Loucy (cell line): ENCODE results near the gene NUDT3.

Experiments
- H2AFZ ChIP-seq: fragments of 200-600 bp; sonication (generic); 2 replicates; pipeline ENCODE4 v1.6.0; 2016; ENCODE audit warnings: antibody characterized with exemption, mild to moderate bottlenecking, low read length, moderate library complexity
- H3F3A ChIP-seq: fragments of 200-600 bp; 2 replicates; pipeline ENCODE4 v1.6.0; 2016; ENCODE audit warnings: antibody characterized with exemption, low read depth, mild to moderate bottlenecking
- H3K27me3 ChIP-seq: fragments of 200-600 bp; sonication (generic); 2 replicates; pipeline ENCODE4 v1.6.1; 2014; ENCODE audit warnings: low read length, mild to moderate bottlenecking; ENCODE audit not compliant: insufficient read depth, poor library complexity, severe bottlenecking
- H3K36me3 ChIP-seq: fragments of 200-600 bp; sonication (generic); 2 replicates; pipeline ENCODE4 v1.6.1; 2016; ENCODE audit warnings: low read length; ENCODE audit not compliant: insufficient read depth
- H3K4me1 ChIP-seq: fragments of 200-600 bp; sonication (generic); 2 replicates; pipeline ENCODE4 v1.5.1; 2014; ENCODE audit warnings: low read length, mild to moderate bottlenecking; ENCODE audit not compliant: insufficient read depth, poor library complexity, severe bottlenecking
- H3K4me2 ChIP-seq: fragments of 200-600 bp; sonication (generic); 2 replicates; pipeline ENCODE4 v1.6.0; 2014; ENCODE audit warnings: antibody characterized with exemption, low read length, low read depth, mild to moderate bottlenecking; ENCODE audit not compliant: poor library complexity, severe bottlenecking
- H3K4me3 ChIP-seq: fragments of 200-600 bp; sonication (generic); 2 replicates; pipeline ENCODE4 v1.5.1; 2014; ENCODE audit warnings: low read length, mild to moderate bottlenecking, mixed read lengths; ENCODE audit not compliant: poor library complexity, severe bottlenecking
- H3K79me2 ChIP-seq: fragments of 200-600 bp; sonication (generic); 2 replicates; pipeline ENCODE4 v1.6.1; 2014; ENCODE audit warnings: low read length; ENCODE audit not compliant: insufficient read depth
- H3K9ac ChIP-seq: fragments of 200-600 bp; sonication (generic); 2 replicates; pipeline ENCODE4 v1.6.0; 2014; ENCODE audit warnings: mild to moderate bottlenecking, low read depth, low read length, moderate library complexity; ENCODE audit not compliant: poor library complexity, severe bottlenecking
- H3K9me2 ChIP-seq: fragments of 200-600 bp; sonication (generic); replicated peaks from 2 replicates; pipeline ENCODE4 v1.6.1; 2016; ENCODE audit warnings: low read depth, low read length, mixed read lengths
- H3K9me3 ChIP-seq: fragments of 200-600 bp; sonication (generic); 2 replicates; pipeline ENCODE4 v1.6.1; 2014; ENCODE audit warnings: mild to moderate bottlenecking, antibody characterized with exemption, low read length, low read depth; ENCODE audit not compliant: insufficient read depth
- H4K20me1 ChIP-seq: fragments of 200-600 bp; sonication (generic); 2 replicates; pipeline ENCODE4 v1.6.0; 2014; ENCODE audit warnings: antibody characterized with exemption, low read length, mild to moderate bottlenecking; ENCODE audit not compliant: insufficient read depth, poor library complexity, severe bottlenecking
- EZH2phosphoT487 ChIP-seq: fragments of 200-600 bp; IDR thresholded peaks from 2 replicates; pipeline ENCODE4 v1.6.1; 2018; ENCODE audit warnings: antibody characterized with exemption, mild to moderate bottlenecking, moderate library complexity, borderline replicate concordance
- TF ChIP-seq, protein P1 (sequence below): fragments of 200-600 bp; sonication (generic); conservative IDR thresholded peaks from 2 replicates; pipeline ENCODE4 v1.5.1; 2014; ENCODE audit warnings: mild to moderate bottlenecking, antibody characterized with exemption, low read length

The NUDT3 gene

DNA sequence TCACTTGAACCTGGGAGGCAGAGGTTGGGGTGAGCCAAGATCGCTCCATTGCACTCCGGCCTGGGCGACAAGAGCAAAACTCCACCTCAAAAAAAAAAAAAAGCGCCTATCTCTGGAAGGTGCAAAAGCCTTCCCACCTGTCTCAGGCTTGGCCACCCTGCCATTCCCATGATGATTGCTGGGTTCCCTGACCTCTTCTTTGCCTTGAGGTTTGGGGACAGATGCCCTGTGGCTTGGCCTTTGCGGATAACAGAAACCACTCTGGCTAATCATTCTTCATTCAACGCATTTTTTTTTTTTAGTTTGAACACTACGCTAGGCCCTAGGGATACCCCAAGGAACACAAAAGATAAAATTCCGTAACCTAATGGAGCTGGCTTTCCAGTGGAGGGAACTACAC, 162.6 kb downstream of the NUDT3 start:
- no peaks in the 10 kb centered on the region for H3K9me3 ChIP-seq
- no peaks in the 10 kb centered on the region for H3K9me2 ChIP-seq
- no peak overlapping the region for H3K9ac ChIP-seq
- H3K79me2 ChIP-seq, result no peaks in the 10 kb centered on the region
- H3K36me3 ChIP-seq, result no peaks in the 10 kb centered on the region
- H4K20me1 ChIP-seq, result no peaks in the 10 kb centered on the region
- no peak overlapping the region for H3K4me2 ChIP-seq
- H3F3A ChIP-seq, result 0 out of 2 replicates have a peak, but pooled peaks cover 6% of the 10 kb centered on the region
- H2AFZ ChIP-seq, result no peak overlapping the region
- TF ChIP-seq EZH2phosphoT487, result no peak
- TF ChIP-seq, protein P1, sequence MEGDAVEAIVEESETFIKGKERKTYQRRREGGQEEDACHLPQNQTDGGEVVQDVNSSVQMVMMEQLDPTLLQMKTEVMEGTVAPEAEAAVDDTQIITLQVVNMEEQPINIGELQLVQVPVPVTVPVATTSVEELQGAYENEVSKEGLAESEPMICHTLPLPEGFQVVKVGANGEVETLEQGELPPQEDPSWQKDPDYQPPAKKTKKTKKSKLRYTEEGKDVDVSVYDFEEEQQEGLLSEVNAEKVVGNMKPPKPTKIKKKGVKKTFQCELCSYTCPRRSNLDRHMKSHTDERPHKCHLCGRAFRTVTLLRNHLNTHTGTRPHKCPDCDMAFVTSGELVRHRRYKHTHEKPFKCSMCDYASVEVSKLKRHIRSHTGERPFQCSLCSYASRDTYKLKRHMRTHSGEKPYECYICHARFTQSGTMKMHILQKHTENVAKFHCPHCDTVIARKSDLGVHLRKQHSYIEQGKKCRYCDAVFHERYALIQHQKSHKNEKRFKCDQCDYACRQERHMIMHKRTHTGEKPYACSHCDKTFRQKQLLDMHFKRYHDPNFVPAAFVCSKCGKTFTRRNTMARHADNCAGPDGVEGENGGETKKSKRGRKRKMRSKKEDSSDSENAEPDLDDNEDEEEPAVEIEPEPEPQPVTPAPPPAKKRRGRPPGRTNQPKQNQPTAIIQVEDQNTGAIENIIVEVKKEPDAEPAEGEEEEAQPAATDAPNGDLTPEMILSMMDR, result no peak
- H3K4me3 ChIP-seq, result no peak overlapping the region
- H3K4me1 ChIP-seq, result peaks cover 14% of the 10 kb centered on the region
- no peaks in the 10 kb centered on the region for H3K27me3 ChIP-seq
